GM23338 (cell line): ENCODE data around the gene FATE1. TPM values are rescaled to one million over a fixed set of nuclear protein-coding genes. Genes with fewer than 3 reads are reported as not detected.

Experiments
- ATAC-seq: fragments of 200-7000 bp; cut with Tn5 transposase; 3 replicates; pipeline ENCODE4 v1.9.1; 2020
- DNase-seq: peaks from one replicate; pipeline ENCODE4 v3.0.0-alpha.2; 2015; ENCODE audit warnings: low spot score
- H2AFZ ChIP-seq: fragments of 200-600 bp; sonication (generic); 2 replicates; pipeline ENCODE4 v1.8.0; 2016; ENCODE audit warnings: antibody characterized with exemption, mild to moderate bottlenecking, moderate library complexity
- H3F3A ChIP-seq: fragments of 200-600 bp; sonication (generic); replicated peaks from 2 replicates; pipeline ENCODE4 v1.8.0; 2017; ENCODE audit warnings: antibody characterized with exemption, mixed run types, low read depth
- H3K27ac ChIP-seq: fragments of 200-600 bp; sonication (generic); 2 replicates; pipeline ENCODE4 v1.6.1; 2016; ENCODE audit warnings: low read depth
- H3K27me3 ChIP-seq: fragments of 200-600 bp; sonication (generic); 2 replicates; pipeline ENCODE4 v1.8.0; 2016; ENCODE audit warnings: mild to moderate bottlenecking, mixed run types, moderate library complexity; ENCODE audit not compliant: insufficient read depth
- H3K36me3 ChIP-seq: fragments of 200-600 bp; sonication (generic); 2 replicates; pipeline ENCODE4 v1.8.0; 2016; ENCODE audit warnings: mild to moderate bottlenecking; ENCODE audit not compliant: insufficient read depth
- H3K4me1 ChIP-seq: fragments of 200-600 bp; sonication (generic); 2 replicates; pipeline ENCODE4 v1.8.0; 2016; ENCODE audit warnings: mild to moderate bottlenecking, moderate library complexity; ENCODE audit not compliant: insufficient read depth
- H3K4me2 ChIP-seq: fragments of 200-600 bp; sonication (generic); 2 replicates; pipeline ENCODE4 v1.7.1; 2017; ENCODE audit warnings: mixed run types
- H3K4me3 ChIP-seq: fragments of 200-600 bp; sonication (generic); 2 replicates; pipeline ENCODE4 v1.6.1; 2016; ENCODE audit warnings: mixed run types
- H3K79me2 ChIP-seq: fragments of 200-600 bp; sonication (generic); replicated peaks from 2 replicates; pipeline ENCODE4 v1.8.0; 2017; ENCODE audit warnings: mild to moderate bottlenecking; ENCODE audit not compliant: insufficient read depth
- H3K9me2 ChIP-seq: fragments of 200-600 bp; sonication (generic); 2 replicates; pipeline ENCODE4 v1.8.0; 2017; ENCODE audit not compliant: insufficient read depth
- H4K20me1 ChIP-seq: fragments of 200-600 bp; sonication (generic); replicated peaks from 2 replicates; pipeline ENCODE4 v1.8.0; 2017; ENCODE audit warnings: mild to moderate bottlenecking; ENCODE audit not compliant: insufficient read depth
- H3K27ac Mint-ChIP-seq: 2 replicates; pipeline ENCODE4 v1.8.0; 2020; ENCODE audit warnings: inconsistent platforms, mild to moderate bottlenecking, moderate library complexity, mixed read lengths
- H3K27me3 Mint-ChIP-seq: 3 replicates; pipeline ENCODE4 v1.8.0; 2022; ENCODE audit warnings: low read depth, mild to moderate bottlenecking, moderate library complexity, mixed read lengths, inconsistent platforms; ENCODE audit not compliant: insufficient read depth, poor library complexity
- H3K36me3 Mint-ChIP-seq: 3 replicates; pipeline ENCODE4 v1.8.0; 2021; ENCODE audit warnings: low read depth, mild to moderate bottlenecking, inconsistent platforms, moderate library complexity, mixed read lengths
- H3K4me1 Mint-ChIP-seq: 3 replicates; pipeline ENCODE4 v1.8.0; 2020; ENCODE audit warnings: mild to moderate bottlenecking, inconsistent platforms, mixed read lengths
- H3K4me3 Mint-ChIP-seq: 3 replicates; pipeline ENCODE4 v1.8.0; 2021; ENCODE audit warnings: moderate library complexity, mild to moderate bottlenecking, inconsistent platforms, mixed read lengths
- H3K9me3 Mint-ChIP-seq: 3 replicates; pipeline ENCODE4 v1.8.0; 2020; ENCODE audit warnings: moderate library complexity, mild to moderate bottlenecking, inconsistent platforms, mixed read lengths
- CREB1 ChIP-seq: fragments of 250-450 bp; sonication (Bioruptor Pico); IDR thresholded peaks from 2 replicates; pipeline ENCODE4 v1.5.0; 2020; ENCODE audit warnings: low read depth, mild to moderate bottlenecking, moderate library complexity
- CTCF ChIP-seq, 2 experiments: fragments of 200-600 bp in 1 of 2; sonication (generic) in 1 of 2; conservative IDR thresholded peaks; 2 replicates each; pipeline versions ENCODE4 v1.5.1 to v1.6.1; 2016 to 2017; ENCODE audit warnings: antibody characterized with exemption in 2 of 2, low read depth in 2 of 2, mild to moderate bottlenecking in 2 of 2, moderate library complexity in 1 of 2
- EZH2 ChIP-seq: fragments of 200-600 bp; sonication (generic); IDR thresholded peaks from one replicate; pipeline ENCODE4 v1.8.0; 2017; ENCODE audit warnings: antibody characterized with exemption, mild to moderate bottlenecking, low read depth; ENCODE audit not compliant: unreplicated experiment
- POLR2AphosphoS5 ChIP-seq: IDR thresholded peaks from 2 replicates; pipeline ENCODE4 v1.6.1; 2016; ENCODE audit warnings: antibody characterized with exemption, low read depth
- STAT1 ChIP-seq: IDR thresholded peaks from one replicate; pipeline ENCODE4 v1.6.1; 2016; ENCODE audit warnings: antibody characterized with exemption; ENCODE audit not compliant: unreplicated experiment
- ZNF114 ChIP-seq: fragments of 250-450 bp; sonication (Bioruptor Pico); IDR thresholded peaks from 2 replicates; pipeline ENCODE4 v1.5.0; 2020; ENCODE audit warnings: mild to moderate bottlenecking, moderate library complexity
- ZNF462 ChIP-seq: fragments of 250-450 bp; sonication (Bioruptor Pico); IDR thresholded peaks from 2 replicates; pipeline ENCODE4 v1.5.0; 2020; ENCODE audit warnings: mild to moderate bottlenecking, moderate library complexity
- polyA plus RNA-seq: library from polyadenylated mRNA; unstranded; fragments of >200 nt; fragmentation: Nextera tagmentation; extraction: Ambion mirVana; gene quantifications from 2 replicates; pipeline ENCODE4 v1.2.1, GENCODE V29; 2016
- total RNA-seq: library from RNA; depleted of rRNA; stranded (reverse); fragments of >200 nt; shearing (Covaris generic); gene quantifications from 2 replicates; pipeline ENCODE4 v1.2.3, GENCODE V29; 2014

The FATE1 gene
- total and polyA plus RNA-seq, 2 experiments from 2014 or later = 0.31 TPM; not detected in 1

- no peak for TF ChIP-seq ZNF462 (CRISPR knock-in tag)
- TF ChIP-seq ZNF114 = no peak
- no peak for TF ChIP-seq STAT1
- no peak for TF ChIP-seq CTCF (conservative IDR thresholded peaks at IDR 0.05; ENCODE audit: low read depth in 2 of 2)
- TF ChIP-seq EZH2 = no peak
- no peak for TF ChIP-seq POLR2AphosphoS5
- TF ChIP-seq CREB1 = no peak
- H3K27me3 ChIP-seq = no peaks in the 10 kb centered on the region
- no peak overlapping the region for H3K4me3 ChIP-seq
- H3K4me1 ChIP-seq = no peaks in the 10 kb centered on the region
- H3K36me3 ChIP-seq = no peaks in the 10 kb centered on the region
- ATAC-seq (no peak), DNase-seq (no peak)
- no peaks in the 10 kb centered on the region for H3K9me2 ChIP-seq
- H3F3A ChIP-seq = no peaks in the 10 kb centered on the region
- no peak overlapping the region for H2AFZ ChIP-seq
- no peaks in the 10 kb centered on the region; the same call in 2 of the 3 replicates for H3K9me3 Mint-ChIP-seq
- peaks cover 7% of the 10 kb centered on the region; the same call in 2 of the 3 replicates for H3K4me1 Mint-ChIP-seq
- H3K36me3 Mint-ChIP-seq = no peaks in the 10 kb centered on the region
- no peak overlapping the region for H3K4me3 Mint-ChIP-seq
- no peak overlapping the region for H3K27ac Mint-ChIP-seq
- H3K27me3 Mint-ChIP-seq = peaks cover 2% of the 10 kb centered on the region
- H4K20me1 ChIP-seq = no peaks in the 10 kb centered on the region
- H3K4me2 ChIP-seq = no peak overlapping the region
- H3K79me2 ChIP-seq = no peaks in the 10 kb centered on the region
- no peak overlapping the region for H3K27ac ChIP-seq
Measured at GRCh38 chrX:151725338-151725614, 9.4 kb downstream of the FATE1 start.
